Stimulated activated CD8-positive, alpha-beta memory T cell treated with anti-CD3 and anti-CD28 coated beads, Interleukin-7, amount 100 ng/mL, for 24 hours (primary cell): ENCODE measurements around the gene RXRG.
A peak's percentile ranks its signal among the peaks of the same experiment; 100 is the strongest.

Experiments used
- DNase-seq: peaks from one replicate; pipeline ENCODE4 v3.0.0-alpha.2; 2020; ENCODE audit warnings: low read depth

RXRG gene

DNA sequence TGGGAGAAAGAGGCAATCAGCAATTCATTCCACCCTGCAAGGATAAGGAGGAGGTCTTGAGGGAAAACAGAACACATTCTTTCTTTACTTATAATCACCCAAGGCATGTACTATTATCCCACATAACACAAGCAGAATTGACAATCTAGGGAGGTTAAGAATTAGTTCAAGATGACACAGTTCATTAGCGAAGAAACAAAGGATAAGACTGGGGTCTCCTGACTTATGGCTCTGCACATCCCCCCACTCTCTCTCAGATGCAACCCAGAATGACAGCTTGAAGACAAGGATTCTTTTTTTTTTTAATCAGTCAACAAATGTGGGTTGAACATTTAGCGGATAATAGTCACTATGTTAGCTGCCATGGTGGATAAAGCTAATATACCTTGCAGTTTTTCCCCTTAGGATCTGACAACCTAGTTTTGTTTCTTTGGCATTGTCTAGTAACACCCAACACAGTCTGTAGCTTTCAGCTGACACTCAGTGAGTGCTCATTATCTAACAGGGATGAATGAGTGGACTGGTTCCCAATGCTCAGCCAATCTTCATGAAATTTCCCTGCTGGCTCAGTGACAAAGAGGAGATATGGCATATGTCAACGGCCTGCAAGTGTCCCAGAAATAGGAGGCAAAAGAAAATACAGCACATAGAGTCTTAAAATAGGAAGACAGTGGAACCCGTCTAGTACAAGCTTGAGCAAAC lies 35.1 kb downstream of the RXRG start:
- DNase-seq, result no peak

- no peak for DNase-seq
These were observed 36.4 kb downstream of the RXRG start for GRCh38 chr1:165408518-165408917.

DNA sequence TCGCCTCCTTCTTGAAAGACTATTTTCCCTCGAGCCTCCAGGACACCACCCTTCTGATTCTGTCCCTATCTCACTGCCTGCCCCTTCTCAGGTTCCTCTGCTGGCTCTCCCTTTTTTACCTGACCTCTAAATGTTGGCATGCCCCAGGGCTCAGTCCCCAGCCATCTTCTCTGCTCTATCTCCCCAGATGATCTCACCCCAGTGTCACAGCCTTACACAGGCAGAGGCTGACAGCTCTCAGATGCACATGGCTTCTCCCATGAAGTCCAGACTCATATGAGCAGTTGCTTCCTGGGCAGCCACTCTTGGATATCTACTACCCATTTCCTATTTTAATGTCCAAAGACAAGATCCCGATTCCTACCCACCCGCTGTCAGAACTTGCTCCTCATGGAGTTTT lies 37.5 kb downstream of the RXRG start:
- DNase-seq, result no peak

DNA sequence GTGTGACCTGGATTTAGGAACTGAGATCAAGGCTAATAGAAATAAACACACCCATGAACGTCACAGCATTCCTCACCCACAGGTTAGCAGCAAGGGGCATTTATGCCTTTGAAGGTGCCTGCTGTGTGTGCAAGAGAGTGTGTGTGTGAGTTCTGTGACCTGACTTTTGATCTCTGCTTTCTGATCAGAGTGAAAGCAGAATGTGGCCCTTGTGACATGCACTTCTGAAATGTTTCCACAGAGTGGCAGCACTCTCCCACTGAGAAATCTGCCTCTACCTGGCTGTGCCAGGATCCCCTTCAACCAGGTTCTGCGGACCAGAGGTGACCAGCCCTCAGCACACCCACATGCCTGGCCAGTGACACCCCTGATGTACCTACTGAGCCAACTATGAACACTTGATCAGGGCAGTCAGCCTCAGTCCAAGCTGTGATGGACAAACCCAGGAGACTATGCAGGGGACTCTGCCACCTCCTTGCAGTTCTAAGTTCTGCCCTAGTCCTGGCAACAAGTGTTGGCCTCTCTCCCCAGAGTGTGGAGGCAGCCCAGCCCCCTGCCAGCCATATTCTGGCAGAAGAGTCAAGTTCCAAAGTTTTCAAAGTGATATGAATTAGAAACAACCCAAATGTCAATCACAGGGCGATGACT lies 41.0 kb downstream of the RXRG start:
- no peak for DNase-seq

- DNase-seq, result no peak
These were observed 42.3 kb downstream of the RXRG start for GRCh38 chr1:165402517-165403111.

- no peak for DNase-seq
These were observed 47.0 kb downstream of the RXRG start for GRCh38 chr1:165397944-165398343.

DNA sequence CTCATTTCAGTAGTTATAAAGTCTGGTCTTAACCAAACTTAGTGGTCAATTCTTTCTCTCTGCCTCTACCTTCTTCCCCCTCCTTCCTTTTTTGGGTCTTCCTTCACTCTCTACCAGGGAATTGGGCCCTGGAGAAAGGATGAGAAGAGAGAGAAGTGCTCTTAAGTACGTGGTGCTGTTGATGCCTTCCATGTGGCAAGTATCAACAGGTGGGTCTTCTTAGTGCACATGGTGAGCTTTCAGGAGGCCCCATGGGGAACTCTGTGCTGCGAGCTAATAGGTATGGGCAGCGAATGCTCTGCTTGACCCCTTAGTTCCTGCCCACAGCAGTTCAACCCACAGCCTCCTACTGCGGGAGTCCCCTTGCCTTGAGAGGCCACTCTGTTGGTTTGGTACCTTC lies 49.0 kb downstream of the RXRG start:
- DNase-seq, result no peak

- no peak for DNase-seq
These were observed 49.4 kb downstream of the RXRG start for GRCh38 chr1:165395478-165395877.

DNA sequence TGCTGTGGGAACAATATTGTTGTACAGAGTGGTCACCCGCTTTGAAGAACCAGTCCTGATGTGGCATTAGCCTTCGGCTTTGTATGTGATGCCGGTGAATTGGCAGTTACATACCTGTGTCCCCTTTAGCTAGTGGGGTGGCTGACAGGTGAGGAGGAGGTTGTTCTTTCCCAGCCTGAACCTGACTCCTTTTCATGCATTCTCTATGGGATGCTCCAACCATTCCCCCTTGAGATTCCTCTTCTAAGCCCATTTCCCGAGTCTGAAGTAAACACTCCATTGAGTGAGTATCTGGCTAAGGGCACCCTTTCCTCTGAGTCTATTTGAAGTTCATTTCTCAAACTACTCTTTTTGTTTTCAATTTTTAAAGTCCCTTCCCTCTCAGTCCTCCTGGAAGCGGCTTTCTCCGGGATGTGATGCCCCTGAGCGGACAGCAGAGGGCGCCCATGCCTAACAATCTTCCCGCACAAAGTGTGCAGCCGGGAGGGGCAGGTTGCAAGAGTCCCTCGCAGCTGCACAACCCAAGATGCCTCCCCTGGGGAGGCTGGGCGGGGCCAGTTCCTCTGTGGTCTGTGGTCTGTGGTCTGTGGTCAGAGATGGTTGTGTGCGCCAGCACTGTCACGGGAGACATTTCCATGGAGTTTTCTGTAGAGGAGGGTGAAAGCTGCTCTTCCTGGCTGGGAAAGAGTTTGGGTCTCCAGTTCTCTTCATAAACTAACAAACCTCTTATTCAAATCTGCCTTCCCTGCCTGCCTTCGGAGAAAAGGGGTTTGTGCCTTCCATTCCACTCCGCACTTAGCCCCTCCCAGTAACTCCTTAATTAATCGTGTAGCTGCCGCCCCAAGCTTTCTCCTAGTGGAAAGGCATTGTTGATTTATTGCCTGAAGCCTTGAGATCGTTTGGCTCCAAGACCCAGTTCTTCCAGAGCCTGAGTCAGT lies 52.0 kb downstream of the RXRG start:
- DNase-seq, result peak; percentile 72

- DNase-seq, result no peak
These were observed 55.3 kb downstream of the RXRG start for GRCh38 chr1:165389609-165390008.

DNA sequence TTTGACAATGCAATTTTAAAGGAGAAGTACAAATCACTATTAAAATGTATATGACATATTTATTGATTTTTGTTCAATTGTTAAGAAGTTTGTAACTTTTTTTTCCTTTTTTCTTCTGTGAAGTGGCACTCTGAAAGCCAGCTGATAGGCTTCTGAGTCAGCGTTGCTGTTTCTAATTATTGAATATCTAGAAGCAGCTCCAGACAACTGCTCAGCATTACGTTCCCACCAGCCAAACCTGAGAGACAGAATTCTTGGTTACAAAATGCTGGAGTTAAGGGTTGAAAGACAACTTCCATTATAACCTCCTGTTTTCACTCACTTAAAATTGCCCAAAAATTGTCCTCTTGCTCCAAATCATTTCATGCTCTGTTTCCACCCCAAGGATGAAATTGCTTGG lies 57.0 kb downstream of the RXRG start:
- DNase-seq, result no peak

DNA sequence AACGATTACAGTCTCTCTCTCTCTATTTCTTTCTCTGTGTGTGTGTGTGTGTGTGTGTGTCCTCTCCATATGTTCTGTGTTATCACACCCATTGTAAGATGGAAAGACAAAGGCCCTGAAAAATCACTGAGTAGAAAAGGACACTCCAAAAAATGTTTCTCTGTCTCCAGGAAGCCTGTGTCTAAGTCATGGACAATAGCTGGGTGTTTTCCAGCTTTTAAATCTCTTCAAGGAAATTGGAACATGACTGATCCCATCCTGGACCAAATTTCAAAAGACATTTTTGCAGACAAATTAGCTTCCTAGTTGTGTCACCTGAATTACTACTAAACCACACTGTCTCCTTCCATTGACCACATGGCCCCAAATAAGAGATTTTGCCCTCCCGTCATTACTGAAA lies 57.4 kb downstream of the RXRG start:
- no peak for DNase-seq

DNA sequence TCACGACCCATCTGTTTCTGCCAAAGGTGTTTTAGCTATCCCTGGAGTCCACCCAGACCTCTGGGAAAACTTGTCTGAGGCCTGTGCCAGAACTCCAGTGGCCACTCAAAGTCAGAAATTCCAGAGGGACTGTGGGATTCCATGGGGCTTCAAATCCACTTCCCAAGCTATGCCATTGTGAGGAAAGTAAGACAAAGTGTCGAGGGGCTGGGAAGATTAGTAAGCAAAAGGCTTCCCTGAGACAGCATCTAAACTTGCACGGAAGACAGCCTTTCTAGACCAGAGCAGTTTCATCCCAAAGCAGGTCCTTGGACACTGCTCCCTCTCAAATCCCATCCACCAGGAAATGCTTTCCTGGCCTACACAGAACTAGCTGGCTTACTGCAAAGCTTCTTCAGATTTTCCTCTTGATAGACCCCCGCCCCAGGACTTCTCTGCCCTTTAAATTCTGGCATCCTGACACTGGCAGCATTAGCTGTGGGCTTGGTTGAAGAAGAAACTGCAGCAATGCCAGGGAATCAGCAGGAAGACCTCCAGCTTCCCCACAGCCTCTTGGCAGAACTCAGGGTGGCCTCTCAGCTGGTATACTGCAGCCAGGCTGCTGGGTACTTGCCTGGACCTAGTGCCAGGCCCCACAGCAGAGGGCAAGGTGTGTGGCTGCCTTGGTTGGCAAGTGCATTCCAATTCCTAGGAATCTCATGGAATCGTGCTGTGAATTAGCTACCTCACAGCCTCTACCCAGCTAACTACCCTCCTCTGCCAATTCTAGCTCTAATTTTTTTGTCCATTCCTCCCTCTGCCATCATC lies 61.1 kb downstream of the RXRG start:
- no peak for DNase-seq

GRCh38 chr1:165383067-165383466 lies 61.9 kb downstream of the RXRG start:
- DNase-seq, result no peak

GRCh38 chr1:165381745-165382505 lies 63.0 kb downstream of the RXRG start:
- no peak for DNase-seq

DNA sequence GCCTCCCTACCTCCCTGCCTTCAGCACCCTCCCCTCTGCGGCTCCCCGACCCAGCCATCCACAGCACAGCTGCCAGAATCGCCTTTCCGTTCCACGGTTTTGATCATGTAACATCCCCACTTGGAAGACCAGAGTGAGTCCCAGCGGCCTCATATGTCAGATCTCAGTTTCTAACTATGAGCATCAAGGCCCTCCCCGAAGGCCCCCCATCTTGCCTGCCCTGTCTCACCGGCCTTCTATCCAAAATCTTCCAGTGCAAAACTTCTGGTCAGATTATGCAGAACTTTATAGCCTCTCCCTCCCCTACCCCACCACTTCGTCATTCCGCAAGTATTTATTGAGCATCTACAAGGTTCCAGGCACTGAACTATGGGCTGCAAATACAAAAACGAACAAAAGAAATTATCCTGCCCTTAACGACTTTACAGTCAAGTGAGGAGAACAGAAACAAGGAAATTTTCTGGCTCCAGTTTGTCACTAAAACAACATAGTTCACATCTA lies 68.1 kb downstream of the RXRG start:
- no peak for DNase-seq

- no peak for DNase-seq
These were observed 68.7 kb downstream of the RXRG start for GRCh38 chr1:165376041-165376810.

- no peak for DNase-seq
These were observed 69.3 kb downstream of the RXRG start for GRCh38 chr1:165375623-165376022.

GRCh38 chr1:165371588-165372225 lies 73.2 kb downstream of the RXRG start:
- no peak for DNase-seq
